DMS 273 (cell line): ENCODE results near the gene MSANTD1.

ENCODE experiments used
- DNase-seq: peaks from one replicate; lab custom pipeline; 2025; ENCODE audit not compliant: unreplicated experiment; lab: John Stamatoyannopoulos, UW

Gene MSANTD1

GRCh38 chr4:3247399-3248177 lies 1.4 kb upstream of the MSANTD1 start:
- DNase-seq: no peak

- DNase-seq: no peak
Measured at GRCh38 chr4:3248178-3248480, 830 bp upstream of the MSANTD1 start.

- no peak for DNase-seq
Measured at GRCh38 chr4:3249711-3250437, 915 bp downstream of the MSANTD1 start.

- no peak for DNase-seq
Measured at GRCh38 chr4:3250438-3250955, 1.5 kb downstream of the MSANTD1 start.

- DNase-seq: no peak
Measured at GRCh38 chr4:3250956-3251690, 2.2 kb downstream of the MSANTD1 start.

GRCh38 chr4:3251691-3252479 lies 2.9 kb downstream of the MSANTD1 start:
- DNase-seq: no peak

- no peak for DNase-seq
Measured at GRCh38 chr4:3252480-3252828, 3.5 kb downstream of the MSANTD1 start.

- DNase-seq: no peak
Measured at GRCh38 chr4:3252831-3253641, 4.1 kb downstream of the MSANTD1 start.

- no peak for DNase-seq
Measured at GRCh38 chr4:3253808-3254207, 4.8 kb downstream of the MSANTD1 start.

GRCh38 chr4:3254302-3255131 lies 5.6 kb downstream of the MSANTD1 start:
- no peak for DNase-seq

GRCh38 chr4:3255611-3256186 lies 6.7 kb downstream of the MSANTD1 start:
- no peak for DNase-seq

- no peak for DNase-seq
Measured at GRCh38 chr4:3256230-3257102, 7.5 kb downstream of the MSANTD1 start.

- peak; percentile 32 for DNase-seq
Measured at GRCh38 chr4:3257103-3257555, 8.2 kb downstream of the MSANTD1 start.

- peak; percentile 55 for DNase-seq
Measured at GRCh38 chr4:3257556-3258482, 8.9 kb downstream of the MSANTD1 start.

- DNase-seq: no peak
Measured at GRCh38 chr4:3261411-3262207, 12.7 kb downstream of the MSANTD1 start.
